ENCODE results near the gene TBPL2. TPM values are rescaled to one million over a fixed set of nuclear protein-coding genes. Genes with fewer than 3 reads are reported as not detected.

Gene TBPL2
- total RNA-seq, 4 donors from 2014 or later: not detected

DNA sequence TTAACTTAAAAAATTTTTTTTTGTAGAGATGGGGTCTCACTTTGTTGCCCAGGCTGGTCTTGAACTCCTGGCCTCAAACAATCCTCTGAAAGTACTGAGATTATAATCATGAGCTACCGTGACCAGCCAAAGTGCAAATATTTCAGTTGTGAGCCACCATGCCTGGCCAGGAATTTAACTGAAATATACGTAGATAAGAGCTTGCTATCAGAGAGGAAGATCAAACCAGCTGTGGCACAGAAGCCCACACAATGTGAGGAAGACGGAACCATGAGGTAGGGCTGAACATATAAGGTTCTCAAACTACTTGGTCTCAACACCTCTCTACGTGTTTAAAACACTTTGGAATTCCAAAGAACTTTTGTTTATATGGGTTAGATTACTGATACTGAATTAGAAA is 57.9 kb downstream of the TBPL2 start:
- DNase-seq (ENCODE audit: low spot score): no peak
- ATAC-seq (ENCODE audit: low FRiP score): no peak
- TF ChIP-seq, protein P1, sequence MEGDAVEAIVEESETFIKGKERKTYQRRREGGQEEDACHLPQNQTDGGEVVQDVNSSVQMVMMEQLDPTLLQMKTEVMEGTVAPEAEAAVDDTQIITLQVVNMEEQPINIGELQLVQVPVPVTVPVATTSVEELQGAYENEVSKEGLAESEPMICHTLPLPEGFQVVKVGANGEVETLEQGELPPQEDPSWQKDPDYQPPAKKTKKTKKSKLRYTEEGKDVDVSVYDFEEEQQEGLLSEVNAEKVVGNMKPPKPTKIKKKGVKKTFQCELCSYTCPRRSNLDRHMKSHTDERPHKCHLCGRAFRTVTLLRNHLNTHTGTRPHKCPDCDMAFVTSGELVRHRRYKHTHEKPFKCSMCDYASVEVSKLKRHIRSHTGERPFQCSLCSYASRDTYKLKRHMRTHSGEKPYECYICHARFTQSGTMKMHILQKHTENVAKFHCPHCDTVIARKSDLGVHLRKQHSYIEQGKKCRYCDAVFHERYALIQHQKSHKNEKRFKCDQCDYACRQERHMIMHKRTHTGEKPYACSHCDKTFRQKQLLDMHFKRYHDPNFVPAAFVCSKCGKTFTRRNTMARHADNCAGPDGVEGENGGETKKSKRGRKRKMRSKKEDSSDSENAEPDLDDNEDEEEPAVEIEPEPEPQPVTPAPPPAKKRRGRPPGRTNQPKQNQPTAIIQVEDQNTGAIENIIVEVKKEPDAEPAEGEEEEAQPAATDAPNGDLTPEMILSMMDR (IDR thresholded peaks at IDR 0.05): no peak

- no peak for ATAC-seq (ENCODE audit: low FRiP score)
- no peak for DNase-seq (ENCODE audit: low spot score)
- TF ChIP-seq, protein P1 (IDR thresholded peaks at IDR 0.05): no peak
Measured at GRCh38 chr14:55381561-55381960, 58.9 kb downstream of the TBPL2 start.

DNA sequence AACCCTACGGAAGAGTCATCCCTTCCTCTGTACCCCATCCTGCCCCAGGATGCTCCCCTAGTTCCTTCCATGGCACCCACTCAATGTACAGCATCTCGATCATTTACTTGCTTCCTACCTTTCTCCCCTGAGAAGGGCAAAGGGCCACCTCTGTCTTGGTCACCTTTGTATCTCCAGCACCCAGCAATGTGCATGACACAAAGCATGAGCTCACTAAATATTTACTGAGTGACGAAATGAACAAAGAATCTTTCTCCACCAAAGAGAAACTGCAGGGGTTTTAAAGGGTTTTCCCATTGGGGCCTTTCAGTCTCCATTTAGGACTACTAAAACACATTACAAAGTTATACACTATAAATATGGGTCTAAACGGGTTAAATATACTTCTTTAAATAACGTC is 59.4 kb downstream of the TBPL2 start:
- ATAC-seq (ENCODE audit: low FRiP score) (no peak), DNase-seq (ENCODE audit: low spot score) (no peak)
- TF ChIP-seq, protein P1 (IDR thresholded peaks at IDR 0.05): no peak

DNA sequence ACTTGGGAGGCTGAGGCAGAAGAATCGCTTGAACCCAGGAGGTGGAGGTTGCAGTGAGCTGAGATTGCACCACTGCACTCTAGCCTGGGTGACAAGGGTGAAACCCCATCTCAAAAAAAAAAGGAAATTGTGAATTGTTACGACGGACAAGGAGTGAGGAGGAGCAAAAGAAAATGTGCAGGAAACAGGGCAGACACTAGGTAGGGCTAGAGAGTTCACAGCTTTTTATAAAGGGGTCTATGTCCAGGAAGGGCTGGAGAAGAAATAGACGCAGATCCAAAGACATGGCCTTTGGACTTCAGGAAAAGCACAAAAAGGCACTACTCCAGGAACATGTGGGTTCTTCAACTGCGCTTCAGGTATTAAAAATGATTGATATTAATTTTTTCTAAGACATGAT is 63.2 kb downstream of the TBPL2 start:
- no peak for ATAC-seq (ENCODE audit: low FRiP score)
- TF ChIP-seq, protein P1 (IDR thresholded peaks at IDR 0.05): no peak

DNA sequence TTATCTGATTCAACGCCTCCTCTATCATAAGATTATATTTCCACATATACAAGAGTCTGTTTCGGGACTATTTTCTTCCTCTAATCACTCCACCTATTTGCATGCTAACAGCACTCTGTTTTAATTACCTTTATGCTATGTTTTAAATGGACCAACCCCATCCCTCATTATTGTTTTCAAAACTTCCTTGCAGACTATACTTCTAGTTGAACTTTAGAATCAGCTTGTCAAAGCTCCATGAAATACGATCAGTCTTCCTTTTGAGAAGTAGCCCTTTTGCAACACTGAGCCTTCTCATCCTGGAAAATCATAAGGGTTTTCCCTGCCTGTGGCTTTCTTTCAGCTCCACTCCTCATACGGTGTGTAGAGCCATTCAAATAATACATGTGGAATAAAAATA is 65.6 kb downstream of the TBPL2 start:
- ATAC-seq (ENCODE audit: low FRiP score) (no peak), DNase-seq (ENCODE audit: low spot score) (no peak)
- TF ChIP-seq, protein P1 (IDR thresholded peaks at IDR 0.05): no peak

More for the DNA sequence above, 63.2 kb downstream of the TBPL2 start:
- DNase-seq (ENCODE audit: low spot score): no peak

DNA sequence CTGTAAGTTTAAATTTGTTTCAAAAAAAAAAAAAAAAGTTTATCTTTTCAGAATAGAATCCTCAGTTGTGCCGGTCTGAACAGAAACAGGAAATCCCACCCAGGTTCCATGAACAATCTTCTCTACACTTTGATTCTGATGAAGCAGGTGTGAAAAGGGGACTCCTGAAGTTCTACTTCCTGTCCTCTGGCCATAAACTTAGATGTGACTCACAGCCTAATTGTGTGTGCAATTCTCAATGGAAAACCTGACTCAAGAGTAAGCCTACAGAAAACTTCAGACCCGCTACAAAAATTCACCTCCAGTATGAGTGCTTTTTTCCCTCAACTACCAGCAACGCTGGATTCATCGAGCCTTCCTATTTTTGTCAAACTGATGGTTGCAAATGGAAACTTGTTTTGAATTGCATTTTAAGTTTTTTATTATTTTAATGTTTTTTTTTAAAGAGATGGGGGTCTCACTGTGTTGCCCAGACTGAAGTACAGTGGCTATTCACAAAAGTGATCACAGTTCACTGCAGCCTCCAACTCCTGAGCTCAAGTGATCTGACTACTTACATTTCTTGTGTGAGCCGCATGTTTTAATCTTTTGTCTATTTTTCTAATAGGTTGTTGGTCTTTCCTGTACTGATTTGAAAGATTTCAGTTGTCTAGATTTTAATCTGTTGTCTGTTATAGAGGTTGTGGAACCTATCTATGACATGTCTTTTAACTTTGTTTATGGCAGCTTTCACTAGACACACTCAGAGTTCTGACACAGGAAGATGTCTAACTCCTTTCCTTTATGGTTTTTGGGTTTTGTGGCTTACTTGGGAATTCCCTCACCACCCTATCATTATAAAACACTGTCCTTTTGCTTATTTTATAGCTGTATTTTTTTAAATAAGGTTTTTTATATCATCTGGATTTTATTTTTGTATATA is 66.4 kb downstream of the TBPL2 start:
- ATAC-seq (ENCODE audit: low FRiP score): no peak
- TF ChIP-seq, protein P1 (IDR thresholded peaks at IDR 0.05): no peak
- no peak for DNase-seq (ENCODE audit: low spot score)

DNA sequence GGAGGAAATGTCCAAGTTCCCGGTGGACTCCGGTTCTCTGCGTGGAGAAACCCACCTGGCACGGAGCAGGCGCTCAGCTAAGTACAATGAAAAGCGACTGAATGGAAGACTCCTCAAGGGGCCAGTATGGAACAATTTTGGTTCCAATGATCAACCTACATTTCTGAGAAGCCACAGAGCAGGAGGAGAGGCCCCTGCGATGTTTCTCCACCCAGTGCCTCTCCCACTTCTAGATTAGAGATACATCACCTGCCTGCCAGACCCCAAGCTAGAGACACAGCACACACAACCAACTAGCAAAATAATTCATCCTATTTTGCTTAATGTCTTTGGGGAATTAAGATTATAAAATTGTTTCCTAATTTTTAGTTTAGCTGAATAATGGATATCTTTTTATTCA is 67.6 kb downstream of the TBPL2 start:
- no peak for ATAC-seq (ENCODE audit: low FRiP score)
- DNase-seq (ENCODE audit: low spot score): no peak
- TF ChIP-seq, protein P1 (IDR thresholded peaks at IDR 0.05): no peak

Data from omental fat pad (tissue), 4 donors.